ENCODE measurements around the gene MEGF10.

The MEGF10 gene

GRCh38 chr5:127299678-127300077 lies 9.1 kb downstream of the MEGF10 start:
- TF ChIP-seq EGR1 (IDR thresholded peaks at IDR 0.05) (no peak), MAX (IDR thresholded peaks at IDR 0.05) (no peak), USF1 (IDR thresholded peaks at IDR 0.05) (no peak), CEBPB (IDR thresholded peaks at IDR 0.05) (no peak), YY1 (IDR thresholded peaks at IDR 0.05; ENCODE audit: low read depth) (no peak), CREB1 (IDR thresholded peaks at IDR 0.05; ENCODE audit: low read depth) (no peak), REST (IDR thresholded peaks at IDR 0.05; ENCODE audit: low read depth) (no peak), EP300 (IDR thresholded peaks at IDR 0.05; ENCODE audit: borderline replicate concordance) (no peak), FOXM1 (IDR thresholded peaks at IDR 0.05; ENCODE audit: borderline replicate concordance, low read depth) (no peak), NFIC (IDR thresholded peaks at IDR 0.05) (no peak)

GRCh38 chr5:127302509-127302908 lies 11.9 kb downstream of the MEGF10 start:
- TF ChIP-seq TCF12 (IDR thresholded peaks at IDR 0.05; ENCODE audit: low read depth), result no peak
- no peak for TF ChIP-seq YY1 (IDR thresholded peaks at IDR 0.05; ENCODE audit: low read depth)
- no peak for TF ChIP-seq CREB1 (IDR thresholded peaks at IDR 0.05; ENCODE audit: low read depth)
- no peak for TF ChIP-seq FOXM1 (IDR thresholded peaks at IDR 0.05; ENCODE audit: borderline replicate concordance, low read depth)
- no peak for TF ChIP-seq RAD21 (IDR thresholded peaks at IDR 0.05; ENCODE audit: low read depth)

GRCh38 chr5:127303404-127303803 lies 12.8 kb downstream of the MEGF10 start:
- no peak for TF ChIP-seq RAD21 (IDR thresholded peaks at IDR 0.05; ENCODE audit: low read depth)

- no peak for TF ChIP-seq MAX (IDR thresholded peaks at IDR 0.05)
- no peak for TF ChIP-seq FOXM1 (IDR thresholded peaks at IDR 0.05; ENCODE audit: borderline replicate concordance, low read depth)
- TF ChIP-seq EP300 (IDR thresholded peaks at IDR 0.05; ENCODE audit: borderline replicate concordance), result no peak
- TF ChIP-seq EGR1 (IDR thresholded peaks at IDR 0.05), result no peak
- TF ChIP-seq TEAD4 (IDR thresholded peaks at IDR 0.05), result no peak
- no peak for TF ChIP-seq TAF1 (IDR thresholded peaks at IDR 0.05; ENCODE audit: low read depth)
- no peak for TF ChIP-seq CEBPB (IDR thresholded peaks at IDR 0.05)
- no peak for TF ChIP-seq TCF12 (IDR thresholded peaks at IDR 0.05; ENCODE audit: low read depth)
- TF ChIP-seq YY1 (IDR thresholded peaks at IDR 0.05; ENCODE audit: low read depth), result no peak
- TF ChIP-seq CREB1 (IDR thresholded peaks at IDR 0.05; ENCODE audit: low read depth), result no peak
- no peak for TF ChIP-seq USF1 (IDR thresholded peaks at IDR 0.05)
- TF ChIP-seq REST (IDR thresholded peaks at IDR 0.05; ENCODE audit: low read depth), result no peak
- no peak for TF ChIP-seq RAD21 (IDR thresholded peaks at IDR 0.05; ENCODE audit: low read depth)
These were observed 14.9 kb downstream of the MEGF10 start for GRCh38 chr5:127305493-127305892.

- TF ChIP-seq CEBPB (IDR thresholded peaks at IDR 0.05), result no peak
- TF ChIP-seq USF1 (IDR thresholded peaks at IDR 0.05), result no peak
- TF ChIP-seq TAF1 (IDR thresholded peaks at IDR 0.05; ENCODE audit: low read depth), result no peak
- no peak for TF ChIP-seq MAX (IDR thresholded peaks at IDR 0.05)
- no peak for TF ChIP-seq ZBTB7A (IDR thresholded peaks at IDR 0.05; ENCODE audit: low read depth)
- no peak for TF ChIP-seq FOXM1 (IDR thresholded peaks at IDR 0.05; ENCODE audit: borderline replicate concordance, low read depth)
- TF ChIP-seq YY1 (IDR thresholded peaks at IDR 0.05; ENCODE audit: low read depth), result no peak
- no peak for TF ChIP-seq EGR1 (IDR thresholded peaks at IDR 0.05)
- TF ChIP-seq RAD21 (IDR thresholded peaks at IDR 0.05; ENCODE audit: low read depth), result no peak
- TF ChIP-seq REST (IDR thresholded peaks at IDR 0.05; ENCODE audit: low read depth), result no peak
- TF ChIP-seq EP300 (IDR thresholded peaks at IDR 0.05; ENCODE audit: borderline replicate concordance), result no peak
- TF ChIP-seq TEAD4 (IDR thresholded peaks at IDR 0.05), result no peak
- no peak for TF ChIP-seq CREB1 (IDR thresholded peaks at IDR 0.05; ENCODE audit: low read depth)
- TF ChIP-seq NFIC (IDR thresholded peaks at IDR 0.05), result no peak
- TF ChIP-seq TCF12 (IDR thresholded peaks at IDR 0.05; ENCODE audit: low read depth), result no peak
These were observed 15.4 kb downstream of the MEGF10 start for GRCh38 chr5:127306036-127306435.
